ENCODE measurements around the gene NRP1.

Gene NRP1

DNA sequence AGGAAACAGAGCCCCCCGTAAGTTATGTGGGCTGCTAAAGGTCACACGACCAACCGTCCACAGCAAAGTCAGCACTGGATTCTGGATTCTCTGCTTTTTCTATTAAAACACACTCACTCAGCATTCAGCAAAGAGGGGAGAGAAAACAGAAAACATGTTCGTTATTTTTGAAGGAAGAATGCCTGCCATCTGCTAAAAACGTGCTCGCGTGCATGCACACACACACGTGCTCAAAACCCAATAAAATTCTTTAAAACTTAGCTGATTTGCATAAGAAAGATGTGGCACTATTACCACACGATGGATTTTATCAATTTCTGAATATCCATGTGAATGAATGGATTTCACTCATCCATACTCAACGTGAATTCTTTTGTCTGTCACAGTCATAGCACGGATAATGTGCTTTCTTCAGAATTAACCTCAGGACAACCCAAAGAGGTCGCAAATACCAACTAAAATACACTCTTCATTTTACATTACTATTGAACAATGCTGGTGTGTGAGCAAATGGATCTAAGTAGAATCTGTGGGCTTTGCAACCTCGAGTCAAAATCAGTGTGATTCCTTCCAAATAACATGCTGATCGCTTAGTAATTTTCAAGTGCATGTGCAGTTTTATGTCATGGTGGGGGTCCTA lies 40.8 kb downstream of the NRP1 start:
- Mint-ChIP-seq H3K4me1 (no peaks in the 10 kb centered on the region), H3K36me3 (no peaks in the 10 kb centered on the region), H3K9me3 (no peaks in the 10 kb centered on the region), H3K4me3 (no peak overlapping the region), H3K27ac (no peak overlapping the region), H3K27me3 (no peaks in the 10 kb centered on the region)

DNA sequence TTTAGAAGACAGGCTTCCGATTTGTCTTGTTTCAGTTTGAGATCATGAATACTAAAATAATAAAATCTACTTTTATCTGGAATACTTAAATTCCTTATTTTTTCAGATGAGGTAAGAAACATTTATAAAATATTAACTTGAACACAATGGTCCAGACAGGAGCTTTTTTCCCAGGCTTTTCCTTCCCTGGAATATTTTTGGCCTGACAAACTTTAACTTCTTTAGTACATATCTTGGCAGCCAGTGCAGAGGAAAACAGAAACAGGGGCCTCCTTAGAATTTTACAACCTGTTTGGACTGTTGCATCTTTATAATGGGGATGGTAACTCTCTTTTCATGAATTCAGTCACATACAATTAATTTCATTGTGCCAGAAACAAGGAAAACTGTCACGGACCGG lies 41.4 kb downstream of the NRP1 start:
- no peaks in the 10 kb centered on the region for H3K36me3 Mint-ChIP-seq
- no peaks in the 10 kb centered on the region for H3K27me3 Mint-ChIP-seq
- no peaks in the 10 kb centered on the region for H3K9me3 Mint-ChIP-seq
- H3K4me1 Mint-ChIP-seq = no peaks in the 10 kb centered on the region
- no peak overlapping the region for H3K27ac Mint-ChIP-seq
- H3K4me3 Mint-ChIP-seq = no peak overlapping the region

DNA sequence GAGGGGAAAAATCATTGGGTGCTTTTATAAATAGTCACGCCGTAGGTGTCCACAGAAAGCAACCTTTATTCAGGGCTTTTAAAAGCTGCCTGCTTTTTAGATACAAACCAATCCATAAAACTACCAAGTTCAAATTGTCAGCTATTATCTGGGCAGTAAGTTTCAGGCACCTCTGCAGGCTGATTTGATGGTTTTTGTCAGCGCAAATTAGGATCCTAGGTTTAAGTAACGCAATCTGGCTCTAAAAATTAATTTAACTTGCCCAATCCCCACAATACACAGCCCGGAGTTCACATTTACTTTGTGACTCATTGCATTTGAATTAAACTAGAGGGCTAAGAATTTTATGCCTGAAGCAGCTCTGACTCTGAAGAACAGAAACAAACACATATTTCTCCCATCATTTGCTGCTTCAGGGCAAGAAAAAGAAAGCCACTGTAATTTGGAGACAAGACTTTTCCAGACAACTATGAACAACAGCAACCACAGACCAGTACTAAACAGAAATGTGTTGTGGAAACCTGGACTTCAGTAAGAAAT lies 43.3 kb downstream of the NRP1 start:
- H3K36me3 Mint-ChIP-seq = no peaks in the 10 kb centered on the region
- H3K9me3 Mint-ChIP-seq = no peaks in the 10 kb centered on the region
- no peak overlapping the region for H3K27ac Mint-ChIP-seq
- no peaks in the 10 kb centered on the region for H3K27me3 Mint-ChIP-seq
- H3K4me1 Mint-ChIP-seq = no peaks in the 10 kb centered on the region
- H3K4me3 Mint-ChIP-seq = no peak overlapping the region

DNA sequence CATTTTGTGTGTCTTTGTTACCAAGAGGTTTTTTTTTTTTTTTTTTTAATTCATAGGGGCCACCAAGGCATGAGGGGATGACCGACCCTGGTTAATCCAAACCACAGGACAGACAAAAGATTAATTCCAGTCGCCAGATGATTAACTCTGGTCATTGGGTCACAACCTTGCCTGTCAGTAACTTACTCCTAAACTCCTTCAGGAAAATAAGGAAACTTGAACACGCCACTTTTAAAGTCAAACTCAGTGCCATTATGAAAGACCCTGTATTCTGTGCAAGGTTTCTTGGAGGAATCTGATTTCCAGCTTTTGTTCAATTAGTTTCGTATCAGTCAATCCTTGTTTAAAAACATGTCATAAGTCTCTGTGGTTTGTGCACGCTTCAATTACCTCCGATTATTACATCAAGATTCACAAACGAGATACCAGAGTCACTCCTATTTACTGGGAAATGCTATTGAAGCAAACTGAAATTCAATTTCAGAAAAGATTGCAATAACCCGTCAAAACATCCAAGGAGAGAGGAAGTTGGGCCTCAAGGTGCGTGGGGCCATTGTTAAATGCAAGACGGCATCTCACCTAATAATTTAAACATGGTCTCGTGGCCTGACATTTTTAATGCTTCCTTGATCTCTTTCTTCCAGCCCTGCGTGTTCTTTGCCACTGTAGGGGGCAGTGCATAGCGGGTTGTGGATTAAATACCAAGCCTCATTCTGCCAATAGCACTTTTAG lies 44.0 kb downstream of the NRP1 start:
- Mint-ChIP-seq H3K9me3 (no peaks in the 10 kb centered on the region), H3K27ac (no peak overlapping the region), H3K36me3 (no peaks in the 10 kb centered on the region), H3K4me1 (no peaks in the 10 kb centered on the region), H3K27me3 (no peaks in the 10 kb centered on the region), H3K4me3 (no peak overlapping the region)

DNA sequence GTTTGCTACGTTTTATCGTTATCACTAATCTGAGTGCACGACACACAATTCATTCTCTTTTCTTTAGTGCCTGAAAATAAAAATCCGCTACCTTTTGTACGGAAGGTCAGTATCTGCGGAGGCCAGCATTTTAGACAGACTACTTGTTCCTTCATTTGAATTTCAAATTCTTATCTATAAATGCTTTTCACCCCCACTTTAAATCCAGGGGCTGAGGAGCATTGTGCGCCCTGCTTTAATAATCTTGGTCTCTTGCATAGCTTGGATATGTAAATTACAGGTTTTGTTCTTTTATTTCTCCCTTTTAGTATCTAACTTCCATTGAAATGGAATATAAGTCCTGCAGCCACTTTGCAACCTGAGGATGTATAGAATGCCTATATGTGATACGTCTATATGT lies 44.7 kb downstream of the NRP1 start:
- peaks cover 3% of the 10 kb centered on the region for H3K27me3 Mint-ChIP-seq
- no peak overlapping the region for H3K27ac Mint-ChIP-seq
- H3K4me3 Mint-ChIP-seq = no peak overlapping the region
- no peaks in the 10 kb centered on the region for H3K36me3 Mint-ChIP-seq
- no peaks in the 10 kb centered on the region for H3K4me1 Mint-ChIP-seq
- no peaks in the 10 kb centered on the region for H3K9me3 Mint-ChIP-seq

DNA sequence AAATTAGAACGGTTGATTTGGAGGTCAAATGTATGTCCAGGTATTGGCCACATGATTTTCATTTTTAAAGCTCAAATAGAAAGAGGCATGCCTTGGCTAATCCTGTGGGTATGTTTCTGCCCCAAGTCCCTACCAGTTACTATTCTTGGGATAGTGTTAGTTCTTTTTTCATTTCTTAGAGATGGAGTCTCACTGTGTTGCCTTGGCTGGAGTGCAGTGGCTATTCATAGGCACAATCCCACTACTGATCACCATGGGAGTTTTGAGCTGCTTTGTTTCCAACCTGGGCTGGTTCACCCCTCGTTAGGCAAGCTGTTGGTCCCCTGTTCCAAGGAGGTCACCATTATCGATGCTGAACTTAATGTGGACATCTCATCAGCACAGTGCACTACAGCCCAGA lies 46.3 kb downstream of the NRP1 start:
- H3K4me3 Mint-ChIP-seq = no peak overlapping the region
- no peak overlapping the region for H3K27ac Mint-ChIP-seq
- no peaks in the 10 kb centered on the region for H3K36me3 Mint-ChIP-seq
- no peaks in the 10 kb centered on the region for H3K9me3 Mint-ChIP-seq
- H3K4me1 Mint-ChIP-seq = no peaks in the 10 kb centered on the region
- H3K27me3 Mint-ChIP-seq = peaks cover 6% of the 10 kb centered on the region

DNA sequence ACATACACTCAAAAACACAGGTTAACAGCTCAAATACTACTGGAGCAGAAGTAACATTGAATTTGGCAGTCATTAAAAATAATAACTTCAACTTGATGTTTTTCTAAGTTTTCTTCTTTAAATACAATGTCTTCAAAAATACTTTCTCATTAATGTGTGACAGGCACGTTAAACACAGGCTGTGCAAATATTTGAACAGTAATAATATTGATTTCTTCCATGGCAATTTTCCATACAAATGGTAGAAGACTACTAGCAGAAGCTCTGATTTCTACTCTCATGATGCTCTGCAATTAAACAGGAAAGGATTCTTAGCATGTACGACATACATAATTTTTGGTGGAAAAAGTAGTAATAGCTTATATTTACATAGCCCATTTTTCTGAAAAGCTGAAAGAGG lies 47.4 kb downstream of the NRP1 start:
- H3K4me3 Mint-ChIP-seq = no peak overlapping the region
- no peaks in the 10 kb centered on the region for H3K9me3 Mint-ChIP-seq
- no peaks in the 10 kb centered on the region for H3K4me1 Mint-ChIP-seq
- peaks cover 8% of the 10 kb centered on the region for H3K27me3 Mint-ChIP-seq
- no peak overlapping the region for H3K27ac Mint-ChIP-seq
- no peaks in the 10 kb centered on the region for H3K36me3 Mint-ChIP-seq

DNA sequence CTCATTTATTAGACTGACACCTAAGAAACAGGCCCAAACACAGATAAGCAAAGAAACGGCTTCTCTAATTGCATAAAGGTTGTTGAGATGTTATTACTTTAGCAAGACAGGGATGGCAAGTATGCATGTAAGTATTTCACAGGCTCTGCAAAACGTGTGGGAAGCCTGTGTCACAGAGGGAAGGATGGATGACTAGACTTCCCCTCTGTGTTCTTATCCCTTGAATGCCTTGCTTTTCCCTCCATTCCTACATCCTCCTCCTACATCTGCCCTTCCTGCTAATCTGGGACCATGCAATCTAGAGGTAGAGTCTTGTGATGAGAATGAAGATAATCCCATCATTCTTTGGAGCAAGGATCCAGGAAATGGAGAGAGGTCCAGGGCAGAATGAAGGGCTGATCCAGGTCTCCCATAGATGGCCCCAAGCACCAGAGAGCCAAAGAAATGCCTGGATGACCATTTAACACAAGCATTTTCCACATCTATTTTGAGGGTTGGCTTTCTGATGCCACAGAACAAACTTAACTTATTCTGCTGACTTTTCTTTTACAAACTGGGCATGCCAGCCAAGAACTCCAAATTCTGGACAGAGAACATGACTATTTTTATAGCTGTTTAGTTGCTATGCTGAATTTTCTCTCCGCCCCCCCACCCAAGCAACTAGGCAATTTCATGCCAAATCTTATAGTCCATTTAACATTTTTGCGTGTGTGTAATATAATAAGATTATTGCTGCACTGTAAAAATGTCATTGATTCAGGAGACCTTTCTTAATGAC lies 48.1 kb downstream of the NRP1 start:
- H3K36me3 Mint-ChIP-seq = no peaks in the 10 kb centered on the region
- H3K27me3 Mint-ChIP-seq = peaks cover 8% of the 10 kb centered on the region
- H3K9me3 Mint-ChIP-seq = no peaks in the 10 kb centered on the region
- H3K4me3 Mint-ChIP-seq = no peak overlapping the region
- no peaks in the 10 kb centered on the region for H3K4me1 Mint-ChIP-seq
- no peak overlapping the region for H3K27ac Mint-ChIP-seq

DNA sequence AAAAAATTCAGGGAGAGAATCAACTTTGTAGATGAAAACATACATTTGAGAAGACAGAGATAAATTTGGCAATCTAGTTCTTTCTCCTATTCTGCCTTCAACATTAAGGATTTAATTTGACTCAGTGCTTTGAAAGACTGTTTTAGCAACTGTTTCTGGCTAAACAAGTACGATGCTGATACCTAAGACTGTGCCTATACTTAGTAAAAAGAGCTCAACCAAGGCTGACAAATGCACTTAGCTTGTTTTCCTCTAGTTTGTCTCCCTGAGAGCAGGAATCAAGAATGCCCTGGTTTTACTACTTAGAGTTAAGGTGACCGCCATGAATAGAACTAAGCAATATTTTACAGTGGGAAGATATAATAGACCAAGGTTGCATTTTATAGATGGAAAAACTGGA lies 49.5 kb downstream of the NRP1 start:
- H3K9me3 Mint-ChIP-seq = no peaks in the 10 kb centered on the region
- H3K4me1 Mint-ChIP-seq = no peaks in the 10 kb centered on the region
- no peak overlapping the region for H3K27ac Mint-ChIP-seq
- H3K27me3 Mint-ChIP-seq = peaks cover 8% of the 10 kb centered on the region
- no peaks in the 10 kb centered on the region for H3K36me3 Mint-ChIP-seq
- no peak overlapping the region for H3K4me3 Mint-ChIP-seq

DNA sequence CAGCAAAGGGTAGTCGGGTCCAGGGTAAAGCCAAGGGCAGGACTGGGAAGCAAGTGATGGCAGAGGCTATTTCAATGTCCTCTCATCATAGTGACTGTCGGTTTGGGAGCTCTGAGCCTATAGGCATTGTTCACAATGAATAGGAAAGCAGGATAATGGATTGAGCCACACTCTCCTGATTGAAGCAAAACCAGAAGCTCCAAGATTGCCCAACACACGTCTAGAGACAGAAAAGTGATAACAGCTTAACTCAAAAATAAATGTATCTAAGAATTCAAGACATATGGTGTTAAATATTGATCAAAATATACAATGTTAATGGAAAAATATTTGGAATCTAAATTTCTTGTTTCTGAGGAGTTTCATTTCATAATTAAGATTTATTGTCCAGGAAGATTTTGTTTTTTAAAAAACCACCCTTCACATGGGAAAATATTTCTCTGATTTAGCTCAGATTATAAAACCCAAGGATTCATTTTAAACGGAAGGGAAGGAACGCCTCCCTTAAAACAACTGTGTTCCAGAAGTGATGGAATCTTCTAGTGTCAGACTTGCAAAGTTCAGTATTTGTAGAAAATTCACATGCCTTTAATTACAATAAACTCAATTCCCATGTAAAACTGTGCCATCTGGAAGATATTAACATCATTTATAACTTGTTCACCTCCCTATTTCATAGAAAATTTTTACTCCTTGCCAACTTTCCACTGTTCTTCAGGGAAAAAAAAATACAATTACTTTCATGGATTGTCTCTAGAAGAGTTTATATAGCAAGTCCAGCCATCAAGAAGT lies 54.5 kb downstream of the NRP1 start:
- H3K27ac Mint-ChIP-seq = no peak overlapping the region
- H3K27me3 Mint-ChIP-seq = peaks cover 6% of the 10 kb centered on the region
- H3K9me3 Mint-ChIP-seq = no peaks in the 10 kb centered on the region
- H3K4me1 Mint-ChIP-seq = no peaks in the 10 kb centered on the region
- H3K36me3 Mint-ChIP-seq = no peaks in the 10 kb centered on the region
- H3K4me3 Mint-ChIP-seq = no peak overlapping the region

DNA sequence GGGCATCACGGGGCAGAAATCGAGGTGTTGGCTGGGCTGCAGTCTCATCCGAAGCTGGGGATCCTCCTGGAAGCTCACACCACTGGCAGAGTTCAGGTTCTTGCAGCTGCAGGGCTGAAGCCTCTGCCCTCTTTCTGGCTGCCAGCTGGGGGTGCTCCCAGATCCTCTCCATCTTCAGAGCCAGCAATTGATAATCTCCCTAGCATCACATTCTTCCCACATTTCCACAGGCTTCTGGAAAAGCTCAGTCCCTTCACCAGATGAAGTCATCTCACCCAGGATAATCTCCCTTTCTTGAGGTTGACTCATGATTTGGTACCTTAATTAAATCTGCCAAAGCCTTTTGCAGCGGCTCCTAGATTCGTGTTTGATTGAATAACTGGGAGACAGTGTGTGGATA lies 55.2 kb downstream of the NRP1 start:
- H3K4me1 Mint-ChIP-seq = no peaks in the 10 kb centered on the region
- H3K27ac Mint-ChIP-seq = no peak overlapping the region
- no peak overlapping the region for H3K4me3 Mint-ChIP-seq
- peaks cover 5% of the 10 kb centered on the region for H3K27me3 Mint-ChIP-seq
- no peaks in the 10 kb centered on the region for H3K36me3 Mint-ChIP-seq
- H3K9me3 Mint-ChIP-seq = no peaks in the 10 kb centered on the region

DNA sequence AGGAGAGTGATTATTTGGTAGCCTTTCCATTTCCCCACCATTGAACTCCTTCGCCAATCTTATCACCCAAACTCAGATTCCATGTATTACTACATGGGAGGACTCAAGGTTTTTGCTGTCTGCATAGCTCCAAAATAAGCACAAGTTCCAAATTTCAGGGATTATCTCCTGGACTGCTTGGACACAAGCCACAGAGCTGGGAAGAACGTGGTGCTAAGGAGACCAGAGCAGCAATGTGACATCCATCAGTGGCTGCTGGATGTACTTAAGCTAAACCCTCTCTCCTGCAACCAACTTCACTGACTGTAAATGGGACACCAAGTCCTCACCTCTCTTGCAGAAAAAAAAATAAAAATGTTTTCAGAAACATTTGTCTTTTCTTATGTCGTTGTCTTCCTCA lies 56.3 kb downstream of the NRP1 start:
- H3K4me3 Mint-ChIP-seq = no peak overlapping the region
- H3K4me1 Mint-ChIP-seq = no peaks in the 10 kb centered on the region
- no peaks in the 10 kb centered on the region for H3K9me3 Mint-ChIP-seq
- H3K27ac Mint-ChIP-seq = no peak overlapping the region
- no peaks in the 10 kb centered on the region for H3K36me3 Mint-ChIP-seq
- peaks cover 5% of the 10 kb centered on the region for H3K27me3 Mint-ChIP-seq

DNA sequence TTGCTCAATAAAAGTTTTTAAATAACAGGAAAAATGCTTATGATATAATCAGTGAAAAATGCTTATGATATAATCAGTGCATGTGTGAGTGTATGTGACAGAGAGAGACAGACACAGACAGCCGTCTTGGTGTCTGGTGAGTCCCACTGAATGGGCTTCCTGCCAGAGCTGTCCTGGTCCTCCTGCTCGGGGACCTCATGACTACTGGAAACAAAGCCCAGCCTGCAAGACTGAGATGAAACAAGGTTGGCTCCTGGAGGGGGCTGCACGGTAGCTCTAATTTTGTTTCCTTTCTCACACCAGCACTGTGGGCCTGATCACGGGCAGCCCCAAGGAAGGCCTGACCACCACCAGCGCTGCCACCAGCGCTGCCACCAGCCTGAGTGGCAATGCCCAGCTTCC lies 57.3 kb downstream of the NRP1 start:
- H3K4me1 Mint-ChIP-seq = no peaks in the 10 kb centered on the region
- H3K27ac Mint-ChIP-seq = no peak overlapping the region
- peaks cover 4% of the 10 kb centered on the region for H3K27me3 Mint-ChIP-seq
- H3K9me3 Mint-ChIP-seq = no peaks in the 10 kb centered on the region
- H3K36me3 Mint-ChIP-seq = no peaks in the 10 kb centered on the region
- H3K4me3 Mint-ChIP-seq = no peak overlapping the region

DNA sequence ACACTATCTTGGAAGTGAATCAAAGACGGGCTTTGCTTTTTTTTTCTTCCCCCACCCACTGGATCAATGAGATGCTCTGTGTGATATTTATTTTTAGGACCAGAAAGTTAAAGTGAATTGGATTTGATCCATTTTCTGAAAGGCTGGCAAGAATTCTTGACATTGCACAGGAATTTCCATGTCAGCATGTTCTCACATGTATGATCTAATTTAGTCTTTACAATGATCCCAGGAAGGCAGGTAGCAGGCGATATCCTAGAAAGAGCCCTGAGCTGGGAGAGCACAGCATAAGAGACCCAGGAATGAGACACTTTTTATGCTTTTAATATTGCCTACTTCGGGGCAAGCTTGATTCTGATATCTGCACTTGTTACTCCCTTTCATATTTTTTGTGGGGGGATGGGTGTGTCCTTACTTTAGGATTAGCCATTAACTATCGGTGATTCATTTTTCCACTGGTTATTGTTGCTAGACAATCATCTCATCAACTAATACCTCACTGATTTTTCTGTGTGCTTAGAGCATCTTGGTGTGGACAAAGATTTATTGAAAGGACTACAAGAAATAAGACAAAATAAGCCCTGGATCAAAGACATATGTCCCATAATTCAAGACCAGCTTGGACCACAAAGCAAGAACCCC lies 58.1 kb downstream of the NRP1 start:
- no peaks in the 10 kb centered on the region for H3K9me3 Mint-ChIP-seq
- no peaks in the 10 kb centered on the region for H3K36me3 Mint-ChIP-seq
- no peaks in the 10 kb centered on the region for H3K4me1 Mint-ChIP-seq
- H3K27ac Mint-ChIP-seq = no peak overlapping the region
- H3K4me3 Mint-ChIP-seq = no peak overlapping the region
- H3K27me3 Mint-ChIP-seq = peaks cover 5% of the 10 kb centered on the region

Data from activated naive CD4-positive, alpha-beta T cell treated with anti-CD3 and anti-CD28 coated beads, Interleukin-2, amount 50 U/mL, for 24 hours (primary cell).